Stimulated activated CD8-positive, alpha-beta memory T cell treated with anti-CD3 and anti-CD28 coated beads, Interleukin-7, amount 100 ng/mL, for 48 hours (primary cell): ENCODE results near the gene HAAO.
"Not testable (repeated sequence)": the region's sequence is repeated elsewhere in the genome, so short reads cannot be mapped to it uniquely, and the experiment has no call there.

ENCODE experiments used
- DNase-seq, 2 donors: peaks; one replicate each; pipeline ENCODE4 v3.0.0-alpha.2; 2020; ENCODE audit warnings: low read depth in 1 of 2; ENCODE audit errors: extremely low read depth in 1 of 2

The HAAO gene

DNA sequence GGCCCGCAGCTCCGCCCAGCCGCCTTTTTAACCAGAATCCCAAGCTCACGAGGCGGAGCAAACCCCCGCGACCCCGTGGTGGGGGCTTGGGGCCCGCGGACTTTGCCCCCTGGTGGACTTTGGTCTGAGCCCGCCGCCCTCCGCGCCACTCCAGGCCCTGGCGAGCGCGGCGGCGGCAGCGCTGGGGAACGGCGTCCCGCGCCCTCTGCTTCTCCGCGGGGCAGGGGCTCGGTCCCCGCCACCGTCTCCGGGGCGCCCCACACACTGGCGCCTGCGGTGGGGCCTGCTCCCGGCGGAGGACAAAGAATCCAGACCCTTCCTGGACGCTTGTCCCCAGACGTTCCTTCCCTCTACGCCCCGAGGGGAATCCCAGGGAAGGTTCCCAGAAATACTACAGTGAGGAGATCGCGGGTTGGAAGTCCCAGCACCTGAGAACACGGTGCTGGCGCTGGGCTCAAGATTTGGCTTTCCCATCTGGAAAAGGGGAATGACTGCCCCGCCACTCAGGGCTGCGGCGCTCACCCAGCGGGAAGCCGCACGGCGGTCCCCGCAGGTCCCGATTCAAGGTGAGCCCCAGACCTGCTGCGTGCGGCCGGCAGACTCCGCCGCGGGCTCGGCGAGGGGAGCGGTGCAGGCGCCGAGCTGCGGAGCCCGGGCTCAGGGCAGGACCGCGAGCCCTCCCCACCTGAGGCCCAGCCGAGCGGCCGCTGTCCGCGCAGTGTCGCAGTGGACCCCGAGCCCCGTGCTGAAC lies at the start of gene HAAO:
Gene HAAO (minus strand): TSS at position 1 of the 751 bp plus-strand sequence. CDS start 47 bp downstream, outside the sequence.
- DNase-seq = no peak

GRCh38 chr2:42841344-42841743 lies 49.0 kb upstream of the HAAO start:
- DNase-seq = no peak

GRCh38 chr2:42840760-42841159 lies 48.4 kb upstream of the HAAO start:
- no peak for DNase-seq

DNA sequence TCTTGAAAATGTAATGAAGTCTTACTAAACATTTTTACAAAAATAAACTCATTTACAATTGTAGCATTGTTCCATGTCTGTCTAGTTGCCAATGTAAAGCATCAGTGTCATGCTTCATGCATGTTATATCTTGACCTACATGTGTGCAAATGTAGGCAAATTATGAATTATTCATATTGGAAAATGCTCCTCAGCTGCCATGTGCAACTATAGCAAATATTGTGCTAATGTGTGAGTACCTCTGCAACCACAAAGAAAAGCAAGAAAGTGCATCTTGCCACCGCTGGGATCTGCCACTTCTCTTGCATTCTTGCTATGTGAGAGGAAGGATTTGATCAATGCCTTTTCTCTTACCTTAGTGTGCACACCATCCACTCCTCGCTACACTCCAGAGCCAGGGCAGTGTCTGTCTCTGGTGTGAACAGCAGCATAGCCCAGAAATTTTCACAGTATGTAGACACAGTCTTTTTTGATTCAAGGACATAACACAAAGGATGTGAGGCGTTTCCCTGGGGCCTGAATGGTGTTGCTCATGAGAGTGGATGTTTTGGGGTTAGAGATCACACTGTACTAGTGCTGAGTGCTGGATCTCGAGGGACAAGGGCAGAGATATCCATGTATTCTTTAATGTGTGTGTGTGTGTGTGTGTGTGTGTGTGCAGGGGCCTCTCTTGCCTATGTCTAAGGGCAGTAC lies 47.6 kb upstream of the HAAO start:
- DNase-seq = no peak

- DNase-seq = no peak
These were observed 45.8 kb upstream of the HAAO start for GRCh38 chr2:42838133-42838532.

DNA sequence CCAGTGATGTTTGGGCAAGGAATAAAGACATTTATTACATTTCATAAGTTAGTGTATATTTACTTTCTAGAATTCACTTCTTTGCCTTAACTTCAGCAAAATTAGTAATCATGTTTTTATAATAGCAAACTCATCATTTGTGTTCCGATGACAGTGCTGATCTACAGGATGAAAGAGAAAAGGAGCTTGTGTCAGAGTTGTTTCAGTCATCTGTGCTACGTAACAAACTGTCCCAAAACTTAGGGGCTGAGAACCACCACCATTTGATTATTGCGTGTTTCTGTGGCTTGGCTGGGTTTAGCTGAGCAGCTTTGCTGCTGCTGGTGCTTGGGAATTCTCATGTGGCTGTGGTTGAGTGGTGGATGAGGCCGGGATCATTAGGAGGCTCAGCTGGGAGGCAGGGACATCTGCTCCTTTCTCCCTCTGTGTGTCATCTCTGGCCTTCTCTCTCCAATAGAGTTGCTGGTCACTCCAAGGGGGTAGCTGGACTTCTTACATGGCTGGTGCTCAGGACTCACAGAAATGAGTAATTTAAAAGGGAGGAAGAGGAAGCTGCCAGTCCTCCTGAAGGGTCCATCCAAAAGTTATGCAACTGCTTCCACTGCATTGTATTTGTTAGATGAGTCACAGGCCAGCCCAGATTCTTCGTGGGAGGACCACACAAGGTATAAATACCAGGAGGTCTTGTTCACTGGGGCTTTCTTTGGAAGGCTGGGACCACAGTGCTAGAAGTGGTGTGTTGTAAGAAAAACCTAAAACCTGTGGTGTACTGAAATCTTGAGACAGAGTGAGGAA lies 43.4 kb upstream of the HAAO start:
- DNase-seq = no peak

DNA sequence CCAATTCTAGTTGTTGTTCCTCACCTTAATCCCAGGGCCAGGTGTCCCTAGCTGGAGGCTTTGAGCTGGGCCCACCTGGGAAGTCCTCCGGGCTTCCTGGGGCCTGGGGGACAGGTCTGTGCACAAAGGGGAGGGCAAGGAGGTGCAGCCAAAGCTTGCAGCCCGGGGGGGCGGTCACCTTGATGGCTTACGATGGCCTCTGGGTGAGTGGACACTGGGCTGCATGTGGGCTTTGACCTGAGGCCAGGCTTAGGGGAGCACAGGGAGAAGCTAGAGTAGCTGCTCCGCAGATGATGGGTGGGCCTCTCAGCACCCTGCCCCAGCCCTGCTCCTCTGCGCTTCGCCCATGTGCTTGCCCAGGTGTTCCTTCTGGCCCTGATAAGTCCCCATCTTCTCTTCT lies 41.8 kb upstream of the HAAO start:
- DNase-seq = no peak

DNA sequence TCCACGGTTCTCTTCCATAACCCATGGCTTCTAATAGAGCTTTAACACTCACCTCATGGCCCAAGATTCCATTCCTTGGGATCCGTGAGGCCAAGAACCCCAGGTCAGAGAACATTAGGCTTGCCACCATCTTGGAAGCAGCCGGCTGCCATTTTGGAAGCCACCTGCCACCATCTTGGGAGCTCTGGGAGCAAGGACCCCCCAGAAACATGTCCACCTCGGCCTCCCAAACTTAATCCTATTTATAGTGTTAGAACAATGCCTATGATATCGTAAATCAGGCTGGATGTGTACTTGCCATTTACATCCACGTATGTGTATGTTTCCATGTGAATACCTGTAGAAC lies 39.9 kb upstream of the HAAO start:
- DNase-seq = no peak

DNA sequence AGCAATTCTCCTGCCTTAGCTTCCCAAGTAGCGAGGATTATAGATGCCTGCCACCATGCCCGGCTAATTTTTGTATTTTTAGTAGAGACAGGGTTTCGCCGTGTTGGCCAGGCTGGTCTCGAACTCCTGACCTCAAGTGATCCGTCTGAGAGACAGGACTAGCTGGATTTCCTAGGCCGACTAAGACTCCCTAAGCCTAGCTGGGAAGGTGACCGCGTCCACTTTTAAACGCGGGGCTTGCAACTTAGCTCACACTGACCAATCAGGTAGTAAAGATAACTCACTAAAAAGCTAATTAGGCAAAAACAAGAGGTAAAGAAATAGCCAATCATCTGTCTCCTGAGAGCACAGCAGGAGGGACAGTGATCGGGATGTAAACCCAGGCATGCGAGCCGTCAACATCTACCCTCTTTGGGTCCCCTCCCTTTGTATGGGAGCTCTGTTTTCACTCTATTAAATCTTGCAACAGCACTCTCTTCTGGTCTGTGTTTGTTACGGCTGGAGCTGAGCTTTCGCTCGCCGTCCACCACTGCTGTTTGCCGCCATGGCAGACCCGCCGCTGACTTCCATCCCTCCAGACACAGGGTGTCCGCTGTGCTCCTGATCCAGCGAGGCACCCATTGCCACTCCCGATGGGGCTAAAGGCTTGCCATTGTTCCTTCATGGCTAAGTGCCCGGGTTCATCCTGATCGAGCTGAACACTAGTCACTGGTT lies 39.3 kb upstream of the HAAO start:
- not testable (repeated sequence) for DNase-seq

GRCh38 chr2:42830922-42831574 lies 38.7 kb upstream of the HAAO start:
- DNase-seq = no peak

DNA sequence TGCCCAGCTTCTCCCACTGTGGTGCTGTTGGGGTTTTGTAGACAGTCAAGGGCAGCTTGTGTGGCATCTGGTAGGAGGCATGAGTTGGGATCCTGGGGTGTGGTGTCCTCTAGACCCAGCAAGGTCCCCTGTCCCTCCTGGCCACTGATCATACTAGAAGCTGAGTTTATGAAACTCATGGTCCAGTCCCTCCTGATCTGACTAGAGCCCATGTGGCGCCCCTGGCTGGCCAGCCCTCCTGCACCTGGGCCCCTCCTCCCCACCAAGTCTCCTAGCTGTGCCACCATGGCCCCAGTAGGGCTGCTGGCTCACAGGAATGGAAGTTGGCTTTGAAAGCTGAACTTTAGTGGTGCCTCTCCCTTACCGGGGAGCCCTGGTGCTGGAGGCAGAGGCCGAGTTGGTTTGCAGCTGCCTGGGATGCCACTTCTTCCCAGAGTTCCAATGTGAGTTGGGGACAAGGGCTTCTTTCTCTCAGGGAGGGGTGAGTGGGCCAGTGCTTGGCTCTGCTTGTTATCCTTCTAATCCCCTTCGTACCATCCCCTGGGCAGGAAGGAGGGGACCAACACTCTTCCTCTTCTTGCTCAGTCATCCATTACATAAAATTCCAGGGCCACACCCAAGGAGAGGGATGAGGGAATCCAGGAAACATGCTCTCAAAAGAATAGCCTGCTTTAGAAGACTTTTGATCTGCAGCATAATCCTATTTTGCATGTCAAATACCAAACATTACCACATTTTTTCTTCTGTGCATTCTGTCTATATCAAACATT lies 37.5 kb upstream of the HAAO start:
- no peak for DNase-seq

GRCh38 chr2:42828487-42829425 lies 36.4 kb upstream of the HAAO start:
- peak; percentile 25 to 47 for DNase-seq

GRCh38 chr2:42827647-42828486 lies 35.5 kb upstream of the HAAO start:
- peak; percentile 57 to 61 for DNase-seq

DNA sequence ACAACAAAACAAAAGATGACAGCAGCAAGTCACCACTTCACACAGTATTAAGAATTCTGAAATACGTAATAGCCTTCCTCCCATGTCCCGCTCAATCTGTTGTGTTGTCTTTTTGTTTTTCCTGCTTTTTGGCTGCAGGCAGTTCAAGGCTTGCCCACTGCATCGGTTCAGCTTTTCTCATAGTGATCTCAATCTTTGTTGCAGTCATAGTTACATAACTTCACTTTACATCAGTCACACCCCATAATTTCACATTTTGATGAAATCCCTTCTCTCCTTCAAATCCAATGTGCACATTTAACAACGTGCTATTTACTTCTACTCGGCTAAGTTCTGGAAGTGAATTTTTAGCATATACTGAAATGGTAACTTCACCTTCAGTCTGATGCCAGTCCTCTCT lies 33.8 kb upstream of the HAAO start:
- DNase-seq = no peak

DNA sequence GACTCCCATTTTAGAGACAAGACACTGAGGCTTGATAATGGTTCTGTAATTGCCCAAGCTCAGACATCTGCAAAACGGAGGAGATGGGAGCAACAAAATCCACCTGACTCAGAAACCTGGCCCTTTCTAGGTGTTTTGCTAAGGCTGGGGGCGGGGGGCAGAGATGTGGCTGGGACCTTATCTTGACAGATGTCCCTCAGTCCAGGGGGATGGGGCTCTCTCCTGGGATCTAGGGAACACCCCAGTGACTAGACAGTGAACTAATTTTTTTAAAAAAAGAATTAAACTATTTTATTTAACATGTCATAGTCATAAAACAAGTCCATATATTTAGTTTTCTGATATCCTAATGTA lies 32.0 kb upstream of the HAAO start:
- DNase-seq = no peak

DNA sequence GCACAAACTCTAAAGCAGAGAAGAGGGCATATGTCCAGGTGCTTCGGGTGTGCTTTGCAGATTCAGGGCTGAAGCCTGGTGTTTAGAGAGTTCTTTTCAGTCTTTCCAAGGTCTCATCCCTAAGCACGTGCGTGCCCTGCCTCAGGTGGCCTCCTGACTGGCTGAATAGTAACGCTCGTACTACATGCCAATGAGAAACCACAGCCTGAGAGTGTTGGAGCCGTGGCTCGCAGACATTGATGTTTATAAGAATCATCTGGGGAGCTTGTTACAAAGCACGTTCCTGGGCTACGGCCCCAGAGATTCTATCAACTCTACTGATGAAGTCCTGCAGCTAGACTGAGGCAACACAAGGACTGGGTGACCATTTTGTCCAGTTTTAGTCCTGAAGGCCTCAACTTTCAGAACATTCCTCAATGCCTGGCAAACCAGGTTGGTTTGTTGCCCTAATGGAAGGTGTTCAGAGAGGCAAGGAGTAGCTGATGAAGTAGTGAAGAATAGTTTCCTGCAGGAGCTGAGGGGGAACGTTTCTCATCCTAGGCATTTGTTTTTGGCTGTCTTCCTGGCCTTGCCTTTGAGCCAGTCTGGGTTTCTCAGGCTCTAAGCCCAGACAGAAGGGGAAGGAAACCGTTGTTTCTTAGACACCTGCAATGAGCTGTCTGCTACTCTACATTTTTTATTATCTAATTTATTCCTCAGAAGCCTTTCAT lies 31.5 kb upstream of the HAAO start:
- no peak for DNase-seq

DNA sequence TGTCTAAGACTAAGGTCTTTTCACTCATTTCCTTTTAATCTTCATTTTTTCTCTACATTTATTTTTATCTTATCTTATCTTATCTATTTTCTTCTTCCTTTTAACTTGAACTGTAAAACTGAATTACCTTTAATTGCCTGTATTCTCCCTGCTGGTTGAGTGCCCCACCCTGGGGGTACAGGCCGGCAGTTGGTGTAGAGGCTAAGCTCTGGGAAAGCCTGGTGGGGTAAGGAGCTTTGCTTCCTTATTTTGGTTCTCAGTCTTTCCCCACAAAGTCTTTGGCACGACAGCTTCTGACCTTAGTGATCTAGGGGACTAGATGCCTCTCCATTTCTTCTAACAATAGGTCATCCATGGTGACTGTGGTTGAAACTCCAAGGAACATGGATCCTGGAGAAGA lies 26.8 kb upstream of the HAAO start:
- DNase-seq = no peak
